ENCODE data around the gene LCORL. TPM values are rescaled to one million over a fixed set of nuclear protein-coding genes. Genes with fewer than 3 reads are reported as not detected.

The LCORL gene
- total RNA-seq, 6 experiments from 2014 or later, result 4.3 to 8.7 (median 6.2) TPM

GRCh38 chr4:17930256-17930655 lies 91.3 kb downstream of the LCORL start:
- WGBS (ENCODE audit: insufficient coverage, low coverage, low lambda C conversion rate, missing lambda C conversion rate), result 87% methylated on average over 3 of the region's 3 CpGs
- intact Hi-C loops (cut with DNase I), result no loop called here
- H3K27ac ChIP-seq, result no peak overlapping the region
- no peak overlapping the region for H3K4me3 ChIP-seq
- no peak for ATAC-seq
- no peaks in the 10 kb centered on the region for H3K36me3 ChIP-seq
- no peaks in the 10 kb centered on the region for H3K27me3 ChIP-seq
- no peaks in the 10 kb centered on the region for H3K4me1 ChIP-seq
- H3K9me3 ChIP-seq, result peaks cover 0 to 5% (median 0%) of the 10 kb centered on the region in 4 donors
- TF ChIP-seq, protein P1, sequence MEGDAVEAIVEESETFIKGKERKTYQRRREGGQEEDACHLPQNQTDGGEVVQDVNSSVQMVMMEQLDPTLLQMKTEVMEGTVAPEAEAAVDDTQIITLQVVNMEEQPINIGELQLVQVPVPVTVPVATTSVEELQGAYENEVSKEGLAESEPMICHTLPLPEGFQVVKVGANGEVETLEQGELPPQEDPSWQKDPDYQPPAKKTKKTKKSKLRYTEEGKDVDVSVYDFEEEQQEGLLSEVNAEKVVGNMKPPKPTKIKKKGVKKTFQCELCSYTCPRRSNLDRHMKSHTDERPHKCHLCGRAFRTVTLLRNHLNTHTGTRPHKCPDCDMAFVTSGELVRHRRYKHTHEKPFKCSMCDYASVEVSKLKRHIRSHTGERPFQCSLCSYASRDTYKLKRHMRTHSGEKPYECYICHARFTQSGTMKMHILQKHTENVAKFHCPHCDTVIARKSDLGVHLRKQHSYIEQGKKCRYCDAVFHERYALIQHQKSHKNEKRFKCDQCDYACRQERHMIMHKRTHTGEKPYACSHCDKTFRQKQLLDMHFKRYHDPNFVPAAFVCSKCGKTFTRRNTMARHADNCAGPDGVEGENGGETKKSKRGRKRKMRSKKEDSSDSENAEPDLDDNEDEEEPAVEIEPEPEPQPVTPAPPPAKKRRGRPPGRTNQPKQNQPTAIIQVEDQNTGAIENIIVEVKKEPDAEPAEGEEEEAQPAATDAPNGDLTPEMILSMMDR (IDR thresholded peaks at IDR 0.05), result no peak
- TF ChIP-seq POLR2A (IDR thresholded peaks at IDR 0.05), result no peak
- DNase-seq, result no peak

GRCh38 chr4:17924189-17924588 lies 97.4 kb downstream of the LCORL start:
- intact Hi-C loops (cut with DNase I), result no loop called here
- no peak for TF ChIP-seq POLR2A (IDR thresholded peaks at IDR 0.05)
- TF ChIP-seq, protein P1 (IDR thresholded peaks at IDR 0.05), result no peak
- no peak overlapping the region for H3K4me3 ChIP-seq
- 100% methylated on average over 3 of the region's 5 CpGs for WGBS (ENCODE audit: insufficient coverage, low coverage, low lambda C conversion rate, missing lambda C conversion rate)
- no peaks in the 10 kb centered on the region for H3K9me3 ChIP-seq
- H3K27ac ChIP-seq, result no peak overlapping the region
- H3K36me3 ChIP-seq, result no peaks in the 10 kb centered on the region
- ATAC-seq (no peak), DNase-seq (no peak)
- H3K4me1 ChIP-seq, result no peaks in the 10 kb centered on the region
- no peaks in the 10 kb centered on the region for H3K27me3 ChIP-seq

- DNase-seq, result no peak
- no peak overlapping the region for H3K27ac ChIP-seq
- intact Hi-C loops (cut with DNase I), result no loop called here
- H3K27me3 ChIP-seq, result no peaks in the 10 kb centered on the region
- no peak overlapping the region for H3K4me3 ChIP-seq
- WGBS (ENCODE audit: insufficient coverage, low coverage, low lambda C conversion rate, missing lambda C conversion rate), result 100% methylated on average over 1 of the region's 1 CpG
- H3K9me3 ChIP-seq, result no peaks in the 10 kb centered on the region
- TF ChIP-seq, protein P1 (IDR thresholded peaks at IDR 0.05), result no peak
- no peak for TF ChIP-seq POLR2A (IDR thresholded peaks at IDR 0.05)
- ATAC-seq, result no peak
- H3K4me1 ChIP-seq, result no peaks in the 10 kb centered on the region
- H3K36me3 ChIP-seq, result no peaks in the 10 kb centered on the region
These were observed 100.1 kb downstream of the LCORL start for GRCh38 chr4:17921451-17921850.

- Histone ChIP-seq H3K9me3 (no peaks in the 10 kb centered on the region), H3K4me1 (no peaks in the 10 kb centered on the region), H3K4me3 (no peak overlapping the region), H3K27ac (no peak overlapping the region), H3K36me3 (no peaks in the 10 kb centered on the region), H3K27me3 (no peaks in the 10 kb centered on the region)
- intact Hi-C loops (cut with DNase I), result no loop called here
- no peak for TF ChIP-seq POLR2A (IDR thresholded peaks at IDR 0.05)
- TF ChIP-seq, protein P1 (IDR thresholded peaks at IDR 0.05), result no peak
- DNase-seq (no peak), ATAC-seq (no peak)
- 92% methylated on average over 1 of the region's 1 CpG for WGBS (ENCODE audit: insufficient coverage, low coverage, low lambda C conversion rate, missing lambda C conversion rate)
These were observed 100.9 kb downstream of the LCORL start for GRCh38 chr4:17920681-17921080.

- no peak overlapping the region for H3K4me3 ChIP-seq
- H3K4me1 ChIP-seq, result no peaks in the 10 kb centered on the region
- no peak for ATAC-seq
- H3K9me3 ChIP-seq, result no peaks in the 10 kb centered on the region
- H3K27me3 ChIP-seq, result no peaks in the 10 kb centered on the region
- no peak overlapping the region for H3K27ac ChIP-seq
- no peak for DNase-seq
- no peaks in the 10 kb centered on the region for H3K36me3 ChIP-seq
- intact Hi-C loops (cut with DNase I), result no loop called here
- TF ChIP-seq POLR2A (IDR thresholded peaks at IDR 0.05), result no peak
- TF ChIP-seq, protein P1 (IDR thresholded peaks at IDR 0.05), result no peak
These were observed 106.1 kb downstream of the LCORL start for GRCh38 chr4:17915439-17915838.
